ENCODE results near the gene TEX38.

DNA sequence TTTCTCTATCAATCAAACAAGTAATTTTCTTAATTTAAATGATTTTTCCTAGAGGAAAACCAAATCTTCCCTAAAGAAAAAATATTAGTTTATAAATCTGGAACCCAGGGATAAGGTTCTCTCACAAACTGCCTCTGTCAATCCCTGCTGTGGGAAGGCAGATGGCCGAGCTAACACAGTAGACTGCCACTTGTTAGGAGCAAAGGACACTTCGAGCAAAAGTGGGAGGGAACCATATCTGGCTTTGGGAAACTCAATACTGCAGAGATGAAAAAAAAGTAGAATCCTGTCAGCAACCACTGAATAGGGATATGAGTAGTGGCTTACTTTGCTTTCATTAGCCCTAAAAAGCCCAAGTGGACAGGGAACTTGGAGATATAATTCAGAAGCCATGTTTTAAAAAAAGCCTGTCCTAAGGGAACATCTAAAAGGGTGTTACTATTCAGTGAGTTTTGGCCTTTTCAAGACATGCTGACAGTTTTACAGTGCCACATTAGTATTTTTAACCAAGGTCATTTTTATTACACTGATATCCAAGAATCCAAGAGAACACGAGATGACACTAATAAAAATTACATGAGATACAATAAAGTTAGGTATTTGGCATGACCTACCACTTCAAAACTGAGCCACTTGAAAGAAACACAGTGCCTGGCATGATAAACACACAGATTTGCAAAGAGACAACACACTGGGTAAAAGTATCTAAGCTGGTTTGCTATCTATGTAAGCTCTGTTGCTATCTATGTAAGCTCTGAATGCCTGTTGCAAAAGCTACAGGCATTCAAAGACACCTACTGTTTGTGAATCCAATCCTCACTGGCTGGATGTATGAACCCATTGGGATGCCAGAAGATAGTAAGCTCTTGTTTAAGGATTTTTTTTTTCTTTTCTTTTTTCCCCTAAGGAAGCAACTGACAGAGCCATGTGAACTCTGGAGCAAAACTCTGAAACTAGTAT lies 21.4 kb downstream of the TEX38 start:
- TF ChIP-seq ZFX (IDR thresholded peaks at IDR 0.05; ENCODE audit: borderline replicate concordance), result no peak
- TF ChIP-seq, protein P1, sequence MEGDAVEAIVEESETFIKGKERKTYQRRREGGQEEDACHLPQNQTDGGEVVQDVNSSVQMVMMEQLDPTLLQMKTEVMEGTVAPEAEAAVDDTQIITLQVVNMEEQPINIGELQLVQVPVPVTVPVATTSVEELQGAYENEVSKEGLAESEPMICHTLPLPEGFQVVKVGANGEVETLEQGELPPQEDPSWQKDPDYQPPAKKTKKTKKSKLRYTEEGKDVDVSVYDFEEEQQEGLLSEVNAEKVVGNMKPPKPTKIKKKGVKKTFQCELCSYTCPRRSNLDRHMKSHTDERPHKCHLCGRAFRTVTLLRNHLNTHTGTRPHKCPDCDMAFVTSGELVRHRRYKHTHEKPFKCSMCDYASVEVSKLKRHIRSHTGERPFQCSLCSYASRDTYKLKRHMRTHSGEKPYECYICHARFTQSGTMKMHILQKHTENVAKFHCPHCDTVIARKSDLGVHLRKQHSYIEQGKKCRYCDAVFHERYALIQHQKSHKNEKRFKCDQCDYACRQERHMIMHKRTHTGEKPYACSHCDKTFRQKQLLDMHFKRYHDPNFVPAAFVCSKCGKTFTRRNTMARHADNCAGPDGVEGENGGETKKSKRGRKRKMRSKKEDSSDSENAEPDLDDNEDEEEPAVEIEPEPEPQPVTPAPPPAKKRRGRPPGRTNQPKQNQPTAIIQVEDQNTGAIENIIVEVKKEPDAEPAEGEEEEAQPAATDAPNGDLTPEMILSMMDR (IDR thresholded peaks at IDR 0.05), result no peak

Data from 22Rv1 (cell line).